IMR-90 (cell line): ENCODE measurements around the gene ADAM23. TPM values are rescaled to one million over a fixed set of nuclear protein-coding genes. Genes with fewer than 3 reads are reported as not detected.

Source experiments
- ATAC-seq: fragments of 200-7000 bp; cut with Tn5 transposase; 2 replicates; pipeline ENCODE4 v1.9.1; 2020; ENCODE audit warnings: low read depth, mild to moderate bottlenecking, moderate library complexity
- BruUV-seq: library from RNA; stranded (reverse); fragments of 400-500 nt; replicated peaks from 2 replicates; lab custom pipeline; 2021; lab: Mats Ljungman, UMichigan
- CTCF ChIA-PET: fragments of 300-600 bp; formaldehyde crosslinking; extraction: SDS; loops from one replicate; lab custom pipeline; 2021; ENCODE audit warnings: antibody characterized with exemption; lab: Yijun Ruan, JAX
- POLR2A ChIA-PET: fragments of 300-600 bp; sonication (Branson Sonifier 250); formaldehyde crosslinking; loops from one replicate; lab custom pipeline; 2022; ENCODE audit warnings: antibody characterized with exemption; ENCODE audit not compliant: unreplicated experiment; lab: Charles Lee
- DNase-seq: peaks from one replicate; pipeline ENCODE4 v3.0.0; 2013
- H2AFZ ChIP-seq: replicated peaks from 2 replicates; pipeline ENCODE3; 2013; ENCODE audit warnings: low read length, mild to moderate bottlenecking; ENCODE audit not compliant: poor library complexity
- H2AK5ac ChIP-seq: 2 replicates; pipeline ENCODE4 v1.6.1; 2013; ENCODE audit warnings: low read depth, low read length, inconsistent platforms
- H2AK9ac ChIP-seq: replicated peaks from 2 replicates; pipeline ENCODE3; 2013; ENCODE audit warnings: mild to moderate bottlenecking, low read depth, low read length, moderate library complexity; ENCODE audit not compliant: poor library complexity
- H2BK120ac ChIP-seq: 2 replicates; pipeline ENCODE4 v1.6.1; 2013; ENCODE audit warnings: low read depth, low read length, inconsistent platforms
- H2BK15ac ChIP-seq: 3 replicates; pipeline ENCODE4 v1.6.1; 2013; ENCODE audit warnings: low read depth, low read length, inconsistent platforms
- H2BK20ac ChIP-seq: 2 replicates; pipeline ENCODE4 v1.6.1; 2013; ENCODE audit warnings: low read depth, mild to moderate bottlenecking, inconsistent platforms, low read length, moderate library complexity
- H2BK5ac ChIP-seq: 2 replicates; pipeline ENCODE4 v1.6.1; 2013; ENCODE audit warnings: mild to moderate bottlenecking, low read depth, low read length, inconsistent platforms; ENCODE audit not compliant: poor library complexity, severe bottlenecking
- H3K14ac ChIP-seq: replicated peaks from 2 replicates; pipeline ENCODE4 v1.6.1; 2013; ENCODE audit warnings: low read depth, low read length, inconsistent platforms
- H3K18ac ChIP-seq: 2 replicates; pipeline ENCODE4 v1.6.1; 2013; ENCODE audit warnings: low read depth, low read length, control low read depth
- H3K23ac ChIP-seq: 2 replicates; pipeline ENCODE4 v1.6.1; 2013; ENCODE audit warnings: low read depth, low read length, inconsistent platforms
- H3K27ac ChIP-seq: 2 replicates; pipeline ENCODE4 v1.5.1; 2013; ENCODE audit warnings: mild to moderate bottlenecking, control low read depth, low read length; ENCODE audit not compliant: insufficient read depth
- H3K27me3 ChIP-seq: 2 replicates; pipeline ENCODE4 v1.6.1; 2013; ENCODE audit warnings: low read length; ENCODE audit not compliant: control insufficient read depth, insufficient read depth
- H3K36me3 ChIP-seq: 2 replicates; pipeline ENCODE4 v1.6.1; 2013; ENCODE audit warnings: low read length, mixed read lengths; ENCODE audit not compliant: control insufficient read depth, insufficient read depth
- H3K4ac ChIP-seq: 2 replicates; pipeline ENCODE4 v1.6.1; 2013; ENCODE audit warnings: low read depth, low read length, inconsistent platforms
- H3K4me1 ChIP-seq: 2 replicates; pipeline ENCODE4 v1.6.1; 2013; ENCODE audit warnings: low read length, mixed read lengths; ENCODE audit not compliant: control insufficient read depth, insufficient read depth
- H3K4me2 ChIP-seq: 2 replicates; pipeline ENCODE4 v1.6.1; 2013; ENCODE audit warnings: low read depth, mild to moderate bottlenecking, control low read depth, low read length, moderate library complexity
- H3K4me3 ChIP-seq: 2 replicates; pipeline ENCODE4 v1.5.1; 2013; ENCODE audit warnings: low read depth, mild to moderate bottlenecking, control low read depth, low read length, moderate library complexity; ENCODE audit not compliant: insufficient read depth
- H3K56ac ChIP-seq: 2 replicates; pipeline ENCODE4 v1.6.1; 2013; ENCODE audit warnings: low read length, inconsistent platforms; ENCODE audit not compliant: insufficient read depth; ENCODE audit errors: extremely low read depth
- H3K79me1 ChIP-seq, 2 experiments: 2 replicates each; pipeline ENCODE4 v1.6.1; 2013; ENCODE audit warnings: low read length in 2 of 2, inconsistent platforms in 1 of 2, low read depth in 1 of 2
- H3K9ac ChIP-seq: 2 replicates; pipeline ENCODE4 v1.6.1; 2013; ENCODE audit warnings: low read depth, low read length, control low read depth
- H3K9me1 ChIP-seq: 2 replicates; pipeline ENCODE4 v1.6.1; 2013; ENCODE audit warnings: low read length, inconsistent platforms; ENCODE audit not compliant: insufficient read depth
- H3K9me3 ChIP-seq: 2 replicates; pipeline ENCODE4 v1.6.1; 2013; ENCODE audit warnings: low read length; ENCODE audit not compliant: control insufficient read depth, insufficient read depth
- H4K20me1 ChIP-seq: 2 replicates; pipeline ENCODE4 v1.6.1; 2013; ENCODE audit warnings: low read length, inconsistent platforms; ENCODE audit not compliant: insufficient read depth
- H4K5ac ChIP-seq: 2 replicates; pipeline ENCODE4 v1.6.1; 2013; ENCODE audit warnings: mild to moderate bottlenecking, low read depth, low read length, control low read depth
- H4K8ac ChIP-seq, 2 experiments: 2 replicates each; pipeline ENCODE4 v1.6.1; 2013; ENCODE audit warnings: low read depth in 2 of 2, low read length in 2 of 2, control low read depth in 1 of 2, inconsistent platforms in 1 of 2
- H4K91ac ChIP-seq: 2 replicates; pipeline ENCODE4 v1.6.1; 2013; ENCODE audit warnings: low read depth, low read length, inconsistent platforms; ENCODE audit not compliant: insufficient read depth
- BHLHE40 ChIP-seq: fragments of 150-350 bp; IDR thresholded peaks from 2 replicates; pipeline ENCODE4 v1.6.1; 2016; ENCODE audit warnings: mild to moderate bottlenecking, low read depth, low read length
- FOS ChIP-seq: fragments of 150-350 bp; IDR thresholded peaks from 2 replicates; pipeline ENCODE4 v1.6.1; 2016; ENCODE audit warnings: low read depth, low read length
- MAFK ChIP-seq: IDR thresholded peaks from 2 replicates; pipeline ENCODE4 v1.6.1; 2012; ENCODE audit warnings: low read depth, low read length, improper control_type of control experiment
- NFE2L2 ChIP-seq: fragments of 150-350 bp; IDR thresholded peaks from 2 replicates; pipeline ENCODE4 v1.6.1; 2016; ENCODE audit warnings: low read depth, mild to moderate bottlenecking, low read length
- RAD21 ChIP-seq: IDR thresholded peaks from 2 replicates; pipeline ENCODE4 v1.6.1; 2012; ENCODE audit warnings: low read length, improper control_type of control experiment
- SMC3 ChIP-seq: fragments of 150-350 bp; IDR thresholded peaks from 2 replicates; pipeline ENCODE4 v1.6.1; 2016; ENCODE audit warnings: low read depth, mild to moderate bottlenecking, antibody characterized with exemption, low read length, moderate library complexity
- WGBS, 2 experiments: methylation state at CpG; one replicate each; pipeline versions ENCODE4 v1.1.5 to v1.1.7; 2013; ENCODE audit warnings: missing lambda C conversion rate in 2 of 2; ENCODE audit not compliant: insufficient read length in 1 of 2; ENCODE audit errors: extremely low coverage in 2 of 2; 5-methylcytosine and 5-hydroxymethylcytosine counted together
- dilution Hi-C: fragments of 300-500 bp; cut with HindIII; formaldehyde crosslinking; loops from one replicate; pipeline ENCODE4 v1.14.3; 2018; ENCODE audit warnings: low sequenced_read_pairs; ENCODE audit not compliant: unreplicated experiment
- in situ Hi-C: fragments of 300-500 bp; cut with MboI; formaldehyde crosslinking; loops from 3 replicates; pipeline ENCODE4 v1.14.3; 2019; ENCODE audit warnings: low sequenced_read_pairs, inconsistent platforms, mixed read lengths
- intact Hi-C: fragments of 100-400 bp; cut with micrococcal nuclease; formaldehyde crosslinking; loops from 2 replicates; pipeline ENCODE4 v1.10.0; 2022
- polyA plus RNA-seq, 3 experiments: library from polyadenylated mRNA; depleted of rRNA; stranded (reverse); fragments of >200 nt; gene quantifications; 2 replicates each; pipeline ENCODE4 v1.2.3, GENCODE V29; 2012; ENCODE audit warnings: low replicate concordance in 1 of 3
- total RNA-seq: library from RNA; depleted of rRNA; stranded (reverse); fragments of >200 nt; gene quantifications from 2 replicates; pipeline ENCODE4 v1.2.3, GENCODE V29; 2012

ADAM23 gene
- total and polyA plus RNA-seq, 2 of the 4 experiments (the other 2 are of a cell fraction), result 2.9 to 10.3 TPM

GRCh38 chr2:206619011-206619410 lies 175.7 kb downstream of the ADAM23 start:
- Histone ChIP-seq H3K27ac (no peak overlapping the region), H2AFZ (no peak overlapping the region), H3K9me3 (no peaks in the 10 kb centered on the region), H3K4me3 (no peak overlapping the region), H3K18ac (no peak overlapping the region), H2BK5ac (no peak overlapping the region), H2BK20ac (no peak overlapping the region), H3K14ac (no peak overlapping the region), H3K36me3 (no peaks in the 10 kb centered on the region), H3K4me2 (no peak overlapping the region), H3K9ac (no peak overlapping the region), H3K9me1 (no peaks in the 10 kb centered on the region; the same call in 1 of the 2 replicates), H4K91ac (no peak overlapping the region), H3K4me1 (peaks cover 4% of the 10 kb centered on the region; the same call in 1 of the 2 replicates), H2AK9ac (no peak overlapping the region), H3K27me3 (no peaks in the 10 kb centered on the region), H2AK5ac (no peak overlapping the region), H2BK120ac (no peak overlapping the region), H2BK15ac (no peak overlapping the region), H3K56ac (no peak overlapping the region), H4K20me1 (no peaks in the 10 kb centered on the region), H3K79me1 (no peaks in the 10 kb centered on the region), H4K5ac (no peak overlapping the region), H3K23ac (no peak overlapping the region), H3K4ac (no peak overlapping the region), H4K8ac (no peak overlapping the region)
- DNase-seq (no peak), ATAC-seq (no peak)
- intact Hi-C loops (no loop called here), dilution Hi-C loops (no loop called here), in situ Hi-C loops (no loop called here)
- no CpG with 5 or more reads among the region's 3 CpGs for WGBS, 2 experiments
- CTCF ChIA-PET, result interaction anchor here (0.7 to 1.0 kb wide), 2 partner anchors 8 to 9 kb away, joined by 3 to 4 read pairs; no protein-coding TSS in a partner anchor
- BruUV-seq, result no TSS peak
- POLR2A ChIA-PET, result no interaction called here
- no peak for TF ChIP-seq RAD21
- no peak for TF ChIP-seq NFE2L2
- TF ChIP-seq BHLHE40, result no peak
- TF ChIP-seq MAFK, result no peak
- TF ChIP-seq SMC3, result no peak
- TF ChIP-seq FOS, result no peak
